GM23338 (cell line): ENCODE measurements around the gene PRPF6. TPM values are rescaled to one million over a fixed set of nuclear protein-coding genes. Genes with fewer than 3 reads are reported as not detected.
A peak's percentile ranks its signal among the peaks of the same experiment; 100 is the strongest.

Experiments
- ATAC-seq: fragments of 200-7000 bp; cut with Tn5 transposase; 3 replicates; pipeline ENCODE4 v1.9.1; 2020
- DNase-seq: peaks from one replicate; pipeline ENCODE4 v3.0.0-alpha.2; 2015; ENCODE audit warnings: low spot score
- H2AFZ ChIP-seq: fragments of 200-600 bp; sonication (generic); 2 replicates; pipeline ENCODE4 v1.8.0; 2016; ENCODE audit warnings: antibody characterized with exemption, mild to moderate bottlenecking, moderate library complexity
- H3F3A ChIP-seq: fragments of 200-600 bp; sonication (generic); replicated peaks from 2 replicates; pipeline ENCODE4 v1.8.0; 2017; ENCODE audit warnings: antibody characterized with exemption, mixed run types, low read depth
- H3K27ac ChIP-seq: fragments of 200-600 bp; sonication (generic); 2 replicates; pipeline ENCODE4 v1.6.1; 2016; ENCODE audit warnings: low read depth
- H3K27me3 ChIP-seq: fragments of 200-600 bp; sonication (generic); 2 replicates; pipeline ENCODE4 v1.8.0; 2016; ENCODE audit warnings: mild to moderate bottlenecking, mixed run types, moderate library complexity; ENCODE audit not compliant: insufficient read depth
- H3K36me3 ChIP-seq: fragments of 200-600 bp; sonication (generic); 2 replicates; pipeline ENCODE4 v1.8.0; 2016; ENCODE audit warnings: mild to moderate bottlenecking; ENCODE audit not compliant: insufficient read depth
- H3K4me1 ChIP-seq: fragments of 200-600 bp; sonication (generic); 2 replicates; pipeline ENCODE4 v1.8.0; 2016; ENCODE audit warnings: mild to moderate bottlenecking, moderate library complexity; ENCODE audit not compliant: insufficient read depth
- H3K4me2 ChIP-seq: fragments of 200-600 bp; sonication (generic); 2 replicates; pipeline ENCODE4 v1.7.1; 2017; ENCODE audit warnings: mixed run types
- H3K4me3 ChIP-seq: fragments of 200-600 bp; sonication (generic); 2 replicates; pipeline ENCODE4 v1.6.1; 2016; ENCODE audit warnings: mixed run types
- H3K79me2 ChIP-seq: fragments of 200-600 bp; sonication (generic); replicated peaks from 2 replicates; pipeline ENCODE4 v1.8.0; 2017; ENCODE audit warnings: mild to moderate bottlenecking; ENCODE audit not compliant: insufficient read depth
- H3K9me2 ChIP-seq: fragments of 200-600 bp; sonication (generic); 2 replicates; pipeline ENCODE4 v1.8.0; 2017; ENCODE audit not compliant: insufficient read depth
- H4K20me1 ChIP-seq: fragments of 200-600 bp; sonication (generic); replicated peaks from 2 replicates; pipeline ENCODE4 v1.8.0; 2017; ENCODE audit warnings: mild to moderate bottlenecking; ENCODE audit not compliant: insufficient read depth
- H3K27ac Mint-ChIP-seq: 2 replicates; pipeline ENCODE4 v1.8.0; 2020; ENCODE audit warnings: inconsistent platforms, mild to moderate bottlenecking, moderate library complexity, mixed read lengths
- H3K27me3 Mint-ChIP-seq: 3 replicates; pipeline ENCODE4 v1.8.0; 2022; ENCODE audit warnings: low read depth, mild to moderate bottlenecking, moderate library complexity, mixed read lengths, inconsistent platforms; ENCODE audit not compliant: insufficient read depth, poor library complexity
- H3K36me3 Mint-ChIP-seq: 3 replicates; pipeline ENCODE4 v1.8.0; 2021; ENCODE audit warnings: low read depth, mild to moderate bottlenecking, inconsistent platforms, moderate library complexity, mixed read lengths
- H3K4me1 Mint-ChIP-seq: 3 replicates; pipeline ENCODE4 v1.8.0; 2020; ENCODE audit warnings: mild to moderate bottlenecking, inconsistent platforms, mixed read lengths
- H3K4me3 Mint-ChIP-seq: 3 replicates; pipeline ENCODE4 v1.8.0; 2021; ENCODE audit warnings: moderate library complexity, mild to moderate bottlenecking, inconsistent platforms, mixed read lengths
- H3K9me3 Mint-ChIP-seq: 3 replicates; pipeline ENCODE4 v1.8.0; 2020; ENCODE audit warnings: moderate library complexity, mild to moderate bottlenecking, inconsistent platforms, mixed read lengths
- CREB1 ChIP-seq: fragments of 250-450 bp; sonication (Bioruptor Pico); IDR thresholded peaks from 2 replicates; pipeline ENCODE4 v1.5.0; 2020; ENCODE audit warnings: low read depth, mild to moderate bottlenecking, moderate library complexity
- ETS1 ChIP-seq: IDR thresholded peaks from 2 replicates; pipeline ENCODE4 v1.6.1; 2016; ENCODE audit warnings: antibody characterized with exemption
- EZH2 ChIP-seq: fragments of 200-600 bp; sonication (generic); IDR thresholded peaks from one replicate; pipeline ENCODE4 v1.8.0; 2017; ENCODE audit warnings: antibody characterized with exemption, mild to moderate bottlenecking, low read depth; ENCODE audit not compliant: unreplicated experiment
- EZH2phosphoT487 ChIP-seq: fragments of 200-600 bp; sonication (generic); IDR thresholded peaks from one replicate; pipeline ENCODE4 v1.8.1; 2018; ENCODE audit warnings: antibody characterized with exemption; ENCODE audit not compliant: unreplicated experiment
- JUNB ChIP-seq: IDR thresholded peaks from one replicate; pipeline ENCODE4 v1.6.1; 2016; ENCODE audit warnings: antibody characterized with exemption; ENCODE audit not compliant: unreplicated experiment
- NANOG ChIP-seq: IDR thresholded peaks from 2 replicates; pipeline ENCODE4 v1.6.1; 2016; ENCODE audit warnings: antibody characterized with exemption, borderline replicate concordance
- POLR2AphosphoS5 ChIP-seq: IDR thresholded peaks from 2 replicates; pipeline ENCODE4 v1.6.1; 2016; ENCODE audit warnings: antibody characterized with exemption, low read depth
- STAT1 ChIP-seq: IDR thresholded peaks from one replicate; pipeline ENCODE4 v1.6.1; 2016; ENCODE audit warnings: antibody characterized with exemption; ENCODE audit not compliant: unreplicated experiment
- ZNF114 ChIP-seq: fragments of 250-450 bp; sonication (Bioruptor Pico); IDR thresholded peaks from 2 replicates; pipeline ENCODE4 v1.5.0; 2020; ENCODE audit warnings: mild to moderate bottlenecking, moderate library complexity
- polyA plus RNA-seq: library from polyadenylated mRNA; unstranded; fragments of >200 nt; fragmentation: Nextera tagmentation; extraction: Ambion mirVana; gene quantifications from 2 replicates; pipeline ENCODE4 v1.2.1, GENCODE V29; 2016
- total RNA-seq: library from RNA; depleted of rRNA; stranded (reverse); fragments of >200 nt; shearing (Covaris generic); gene quantifications from 2 replicates; pipeline ENCODE4 v1.2.3, GENCODE V29; 2014
- TF ChIP-seq, protein P1 (sequence below): fragments of 250-450 bp; sonication (Bioruptor Pico); IDR thresholded peaks from 2 replicates; pipeline ENCODE4 v1.5.0; 2020; ENCODE audit warnings: mild to moderate bottlenecking, moderate library complexity

The PRPF6 gene
- total and polyA plus RNA-seq, 2 experiments from 2014 or later: 53.8 to 79.9 TPM

DNA sequence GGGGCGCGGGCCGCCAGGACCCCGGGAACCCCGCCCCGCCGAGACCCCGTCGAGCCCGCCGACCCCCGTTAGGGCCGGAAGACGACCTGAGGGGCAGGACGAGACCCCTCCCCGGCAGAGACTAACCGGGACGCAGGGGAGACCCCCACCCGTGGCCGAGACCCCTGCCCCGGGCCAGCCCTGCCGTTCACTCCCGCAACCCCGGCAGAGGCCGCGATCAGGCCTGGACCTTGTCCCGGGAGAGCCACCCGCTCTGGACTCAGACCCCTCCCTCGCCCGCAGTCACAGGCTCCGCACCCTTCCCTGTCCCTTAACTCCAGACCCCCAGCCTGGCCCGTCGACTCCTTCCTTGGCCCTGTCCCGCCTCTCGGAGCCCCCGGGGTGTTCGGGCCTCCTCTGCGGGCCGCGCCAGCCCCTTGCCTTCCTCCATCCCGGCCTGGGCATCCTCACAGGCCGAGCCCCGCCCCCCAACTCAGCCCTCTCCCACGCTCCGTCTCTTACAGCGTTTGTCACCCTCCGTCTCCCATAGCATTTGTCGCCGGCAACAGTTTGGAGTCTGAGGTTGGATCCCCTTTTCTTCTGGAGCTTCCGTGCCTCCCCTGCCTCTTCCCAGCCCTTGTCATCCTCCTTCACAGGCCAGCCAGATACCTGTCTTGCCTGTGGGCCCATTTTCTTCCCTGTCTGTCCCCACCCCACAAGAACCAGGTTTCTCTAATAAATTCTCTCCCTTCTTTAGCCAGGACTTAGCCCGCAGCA lies 82.6 kb downstream of the PRPF6 start:
- Mint-ChIP-seq H3K9me3 (no peaks in the 10 kb centered on the region), H3K27ac (no peak overlapping the region), H3K36me3 (no peaks in the 10 kb centered on the region), H3K4me3 (peak overlapping the region; percentile 82), H3K27me3 (peaks cover 17% of the 10 kb centered on the region), H3K4me1 (peaks cover 34% of the 10 kb centered on the region)
- TF ChIP-seq ETS1 (no peak), EZH2phosphoT487 (no peak), ZNF114 (no peak), POLR2AphosphoS5 (no peak), STAT1 (no peak), NANOG (no peak), JUNB (no peak)
- H3K4me3 ChIP-seq: peak overlapping the region; percentile 85
- no peaks in the 10 kb centered on the region for H3K9me2 ChIP-seq
- peaks cover 6% of the 10 kb centered on the region; the same call in 1 of the 2 replicates for H3F3A ChIP-seq
- H3K79me2 ChIP-seq: no peaks in the 10 kb centered on the region
- 0 out of 2 replicates have a peak overlapping the region, but pooled peaks have one; percentile 28 for H2AFZ ChIP-seq
- no peak overlapping the region for H3K27ac ChIP-seq
- peak; percentile 57 for DNase-seq
- H3K4me2 ChIP-seq: peak overlapping the region; percentile 85
- H3K4me1 ChIP-seq: peaks cover 17% of the 10 kb centered on the region; the same call in 1 of the 2 replicates
- peak; percentile 20 for ATAC-seq
- H4K20me1 ChIP-seq: no peaks in the 10 kb centered on the region
- no peaks in the 10 kb centered on the region for H3K27me3 ChIP-seq
- H3K36me3 ChIP-seq: no peaks in the 10 kb centered on the region

DNA sequence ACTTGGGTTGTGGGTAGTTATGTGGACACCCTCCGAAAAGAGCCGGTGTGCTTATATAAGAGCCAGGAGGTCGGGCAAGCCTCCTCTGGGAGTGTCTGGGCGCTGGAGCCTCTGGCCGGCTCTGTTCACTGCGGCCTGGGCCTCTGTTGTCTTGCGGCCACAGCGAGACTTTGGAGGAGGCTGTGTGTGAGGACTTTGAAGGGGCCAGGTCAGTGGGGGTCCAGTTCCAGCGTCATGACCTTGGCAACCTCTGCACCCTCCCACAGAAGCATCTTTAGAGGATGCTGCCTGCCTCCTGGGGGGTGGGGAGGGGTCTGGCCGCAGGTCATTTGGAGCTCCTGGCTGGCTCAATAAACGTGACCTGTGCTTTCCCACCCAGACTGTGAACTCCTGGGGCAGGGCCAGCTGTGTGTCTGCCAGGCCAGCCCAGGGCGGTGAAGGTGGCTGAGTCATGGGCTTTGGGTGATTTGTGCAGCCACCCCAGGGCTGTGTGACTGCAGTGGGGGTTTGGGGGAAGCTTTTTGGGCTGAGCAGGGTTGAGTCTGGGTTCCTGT lies 83.3 kb downstream of the PRPF6 start:
- Mint-ChIP-seq H3K27me3 (peaks cover 14% of the 10 kb centered on the region), H3K36me3 (no peaks in the 10 kb centered on the region), H3K4me3 (peak overlapping the region; percentile 82), H3K4me1 (peaks cover 34% of the 10 kb centered on the region), H3K27ac (no peak overlapping the region), H3K9me3 (no peaks in the 10 kb centered on the region)
- peak overlapping the region; percentile 85 for H3K4me3 ChIP-seq
- H3F3A ChIP-seq: peaks cover 6% of the 10 kb centered on the region; the same call in 1 of the 2 replicates
- peaks cover 17% of the 10 kb centered on the region; the same call in 1 of the 2 replicates for H3K4me1 ChIP-seq
- no peaks in the 10 kb centered on the region for H3K27me3 ChIP-seq
- H2AFZ ChIP-seq: no peak overlapping the region
- no peaks in the 10 kb centered on the region for H3K36me3 ChIP-seq
- peak overlapping the region; percentile 85 for H3K4me2 ChIP-seq
- no peaks in the 10 kb centered on the region for H4K20me1 ChIP-seq
- ATAC-seq: no peak
- H3K79me2 ChIP-seq: no peaks in the 10 kb centered on the region
- no peak overlapping the region for H3K27ac ChIP-seq
- DNase-seq: no peak
- H3K9me2 ChIP-seq: no peaks in the 10 kb centered on the region
- no peak for TF ChIP-seq ETS1
- no peak for TF ChIP-seq ZNF114
- no peak for TF ChIP-seq CREB1
- TF ChIP-seq NANOG: no peak
- no peak for TF ChIP-seq POLR2AphosphoS5
- TF ChIP-seq EZH2: no peak
- TF ChIP-seq, protein P1, sequence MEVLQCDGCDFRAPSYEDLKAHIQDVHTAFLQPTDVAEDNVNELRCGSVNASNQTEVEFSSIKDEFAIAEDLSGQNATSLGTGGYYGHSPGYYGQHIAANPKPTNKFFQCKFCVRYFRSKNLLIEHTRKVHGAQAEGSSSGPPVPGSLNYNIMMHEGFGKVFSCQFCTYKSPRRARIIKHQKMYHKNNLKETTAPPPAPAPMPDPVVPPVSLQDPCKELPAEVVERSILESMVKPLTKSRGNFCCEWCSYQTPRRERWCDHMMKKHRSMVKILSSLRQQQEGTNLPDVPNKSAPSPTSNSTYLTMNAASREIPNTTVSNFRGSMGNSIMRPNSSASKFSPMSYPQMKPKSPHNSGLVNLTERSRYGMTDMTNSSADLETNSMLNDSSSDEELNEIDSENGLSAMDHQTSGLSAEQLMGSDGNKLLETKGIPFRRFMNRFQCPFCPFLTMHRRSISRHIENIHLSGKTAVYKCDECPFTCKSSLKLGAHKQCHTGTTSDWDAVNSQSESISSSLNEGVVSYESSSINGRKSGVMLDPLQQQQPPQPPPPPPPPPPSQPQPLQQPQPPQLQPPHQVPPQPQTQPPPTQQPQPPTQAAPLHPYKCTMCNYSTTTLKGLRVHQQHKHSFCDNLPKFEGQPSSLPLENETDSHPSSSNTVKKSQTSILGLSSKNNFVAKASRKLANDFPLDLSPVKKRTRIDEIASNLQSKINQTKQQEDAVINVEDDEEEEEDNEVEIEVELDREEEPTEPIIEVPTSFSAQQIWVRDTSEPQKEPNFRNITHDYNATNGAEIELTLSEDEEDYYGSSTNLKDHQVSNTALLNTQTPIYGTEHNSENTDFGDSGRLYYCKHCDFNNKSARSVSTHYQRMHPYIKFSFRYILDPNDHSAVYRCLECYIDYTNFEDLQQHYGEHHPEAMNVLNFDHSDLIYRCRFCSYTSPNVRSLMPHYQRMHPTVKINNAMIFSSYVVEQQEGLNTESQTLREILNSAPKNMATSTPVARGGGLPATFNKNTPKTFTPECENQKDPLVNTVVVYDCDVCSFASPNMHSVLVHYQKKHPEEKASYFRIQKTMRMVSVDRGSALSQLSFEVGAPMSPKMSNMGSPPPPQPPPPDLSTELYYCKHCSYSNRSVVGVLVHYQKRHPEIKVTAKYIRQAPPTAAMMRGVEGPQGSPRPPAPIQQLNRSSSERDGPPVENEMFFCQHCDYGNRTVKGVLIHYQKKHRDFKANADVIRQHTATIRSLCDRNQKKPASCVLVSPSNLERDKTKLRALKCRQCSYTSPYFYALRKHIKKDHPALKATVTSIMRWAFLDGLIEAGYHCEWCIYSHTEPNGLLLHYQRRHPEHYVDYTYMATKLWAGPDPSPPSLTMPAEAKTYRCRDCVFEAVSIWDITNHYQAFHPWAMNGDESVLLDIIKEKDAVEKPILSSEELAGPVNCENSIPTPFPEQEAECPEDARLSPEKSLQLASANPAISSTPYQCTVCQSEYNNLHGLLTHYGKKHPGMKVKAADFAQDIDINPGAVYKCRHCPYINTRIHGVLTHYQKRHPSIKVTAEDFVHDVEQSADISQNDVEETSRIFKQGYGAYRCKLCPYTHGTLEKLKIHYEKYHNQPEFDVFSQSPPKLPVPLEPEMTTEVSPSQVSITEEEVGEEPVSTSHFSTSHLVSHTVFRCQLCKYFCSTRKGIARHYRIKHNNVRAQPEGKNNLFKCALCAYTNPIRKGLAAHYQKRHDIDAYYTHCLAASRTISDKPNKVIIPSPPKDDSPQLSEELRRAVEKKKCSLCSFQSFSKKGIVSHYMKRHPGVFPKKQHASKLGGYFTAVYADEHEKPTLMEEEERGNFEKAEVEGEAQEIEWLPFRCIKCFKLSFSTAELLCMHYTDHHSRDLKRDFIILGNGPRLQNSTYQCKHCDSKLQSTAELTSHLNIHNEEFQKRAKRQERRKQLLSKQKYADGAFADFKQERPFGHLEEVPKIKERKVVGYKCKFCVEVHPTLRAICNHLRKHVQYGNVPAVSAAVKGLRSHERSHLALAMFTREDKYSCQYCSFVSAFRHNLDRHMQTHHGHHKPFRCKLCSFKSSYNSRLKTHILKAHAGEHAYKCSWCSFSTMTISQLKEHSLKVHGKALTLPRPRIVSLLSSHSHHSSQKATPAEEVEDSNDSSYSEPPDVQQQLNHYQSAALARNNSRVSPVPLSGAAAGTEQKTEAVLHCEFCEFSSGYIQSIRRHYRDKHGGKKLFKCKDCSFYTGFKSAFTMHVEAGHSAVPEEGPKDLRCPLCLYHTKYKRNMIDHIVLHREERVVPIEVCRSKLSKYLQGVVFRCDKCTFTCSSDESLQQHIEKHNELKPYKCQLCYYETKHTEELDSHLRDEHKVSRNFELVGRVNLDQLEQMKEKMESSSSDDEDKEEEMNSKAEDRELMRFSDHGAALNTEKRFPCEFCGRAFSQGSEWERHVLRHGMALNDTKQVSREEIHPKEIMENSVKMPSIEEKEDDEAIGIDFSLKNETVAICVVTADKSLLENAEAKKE: no peak
